Lung microvascular endothelial cell (primary cell): Measurements from ENCODE around the gene PTPRA. TPM values are rescaled to one million over a fixed set of nuclear protein-coding genes. Genes with fewer than 3 reads are reported as not detected.

ENCODE experiments used
- DNase-seq, 2 donors: peaks; one replicate each; pipeline versions ENCODE4 v3.0.0 to v3.0.0-alpha.2; 2010; ENCODE audit warnings: low read depth in 2 of 2
- total RNA-seq: library from RNA; depleted of rRNA; stranded (reverse); fragments of >200 nt; gene quantifications from 2 replicates; pipeline ENCODE4 v1.2.1, GENCODE V29; 2014

PTPRA gene
- total RNA-seq, 1 donor from 2014 or later, result 22.2 TPM

GRCh38 chr20:2921506-2921905, 48.2 kb downstream of the PTPRA start:
- DNase-seq, result no peak

GRCh38 chr20:2922957-2923356, 49.7 kb downstream of the PTPRA start:
- DNase-seq, result no peak

- no peak for DNase-seq
These were observed 57.3 kb downstream of the PTPRA start for GRCh38 chr20:2930538-2930937.

- DNase-seq, result peak; percentile 9 to 56
These were observed 59.2 kb downstream of the PTPRA start for GRCh38 chr20:2932498-2932897.

GRCh38 chr20:2937902-2938301, 64.6 kb downstream of the PTPRA start:
- DNase-seq, result no peak

- DNase-seq, result peak in 1 of 2 donors; percentile 37
These were observed 69.2 kb downstream of the PTPRA start for GRCh38 chr20:2942439-2942838.

GRCh38 chr20:2946988-2947961, 74.0 kb downstream of the PTPRA start:
- DNase-seq, result peak in 1 of 2 donors; percentile 15

GRCh38 chr20:2948968-2949367, 75.7 kb downstream of the PTPRA start:
- no peak for DNase-seq

- DNase-seq, result peak in 1 of 2 donors; percentile 45
These were observed 79.5 kb downstream of the PTPRA start for GRCh38 chr20:2952766-2953165.

GRCh38 chr20:2955257-2955970, 82.1 kb downstream of the PTPRA start:
- no peak for DNase-seq

- no peak for DNase-seq
These were observed 83.2 kb downstream of the PTPRA start for GRCh38 chr20:2956480-2956879.

- peak in 1 of 2 donors; percentile 57 for DNase-seq
These were observed 94.6 kb downstream of the PTPRA start for GRCh38 chr20:2967841-2968240.

- DNase-seq, result no peak
These were observed 98.8 kb downstream of the PTPRA start for GRCh38 chr20:2972126-2972525.

- no peak for DNase-seq
These were observed 100.3 kb downstream of the PTPRA start for GRCh38 chr20:2973574-2973973.

- no peak for DNase-seq
These were observed 105.2 kb downstream of the PTPRA start for GRCh38 chr20:2978519-2978918.

GRCh38 chr20:2981646-2982045, 108.4 kb downstream of the PTPRA start:
- DNase-seq, result no peak

- no peak for DNase-seq
These were observed 110.2 kb downstream of the PTPRA start for GRCh38 chr20:2983508-2983907.

- no peak for DNase-seq
These were observed 110.8 kb downstream of the PTPRA start for GRCh38 chr20:2984028-2984501.

GRCh38 chr20:2984956-2985661, 111.8 kb downstream of the PTPRA start:
- DNase-seq, result peak; percentile 44 to 68

GRCh38 chr20:2986466-2986865, 113.2 kb downstream of the PTPRA start:
- peak in 1 of 2 donors; percentile 41 for DNase-seq

GRCh38 chr20:2987861-2988260, 114.6 kb downstream of the PTPRA start:
- DNase-seq, result no peak

- DNase-seq, result no peak
These were observed 118.3 kb downstream of the PTPRA start for GRCh38 chr20:2991532-2991931.
